A673 (cell line): ENCODE measurements around the gene STXBP5. TPM values are rescaled to one million over a fixed set of nuclear protein-coding genes. Genes with fewer than 3 reads are reported as not detected.

ENCODE experiments used
- BruUV-seq: library from RNA; stranded (reverse); fragments of 400-500 nt; replicated peaks from 2 replicates; lab custom pipeline; 2021; lab: Mats Ljungman, UMichigan
- CTCF ChIA-PET: fragments of 300-600 bp; sonication (Branson Sonifier 250); formaldehyde crosslinking; loops from one replicate; lab custom pipeline; 2022; ENCODE audit warnings: antibody characterized with exemption; lab: Charles Lee
- POLR2A ChIA-PET: fragments of 300-600 bp; sonication (Branson Sonifier 250); formaldehyde crosslinking; loops from one replicate; lab custom pipeline; 2022; ENCODE audit warnings: antibody characterized with exemption; ENCODE audit not compliant: low non-redundant PET; lab: Charles Lee
- DNase-seq: peaks from one replicate; pipeline ENCODE4 v3.0.0-alpha.2; 2015; ENCODE audit warnings: low spot score
- H3K27ac ChIP-seq: fragments of 200-600 bp; sonication (generic); 2 replicates; pipeline ENCODE4 v1.5.1; 2016; ENCODE audit warnings: mixed run types, low read depth, mild to moderate bottlenecking, mixed read lengths, antibody characterized with exemption, low read length; ENCODE audit not compliant: poor library complexity, severe bottlenecking
- H3K27me3 ChIP-seq: fragments of 200-600 bp; sonication (generic); replicated peaks from 2 replicates; pipeline ENCODE4 v1.6.1; 2017; ENCODE audit warnings: mixed run types, low read depth, mild to moderate bottlenecking, mixed read lengths, antibody characterized with exemption, low read length; ENCODE audit not compliant: insufficient read depth, poor library complexity
- H3K36me3 ChIP-seq: fragments of 200-600 bp; sonication (generic); 2 replicates; pipeline ENCODE4 v1.6.1; 2016; ENCODE audit warnings: mixed run types, mild to moderate bottlenecking, mixed read lengths, antibody characterized with exemption, low read length; ENCODE audit not compliant: insufficient read depth, poor library complexity, severe bottlenecking
- H3K4me1 ChIP-seq: fragments of 200-600 bp; sonication (generic); 2 replicates; pipeline ENCODE4 v1.6.1; 2017; ENCODE audit warnings: mixed run types, mild to moderate bottlenecking, mixed read lengths, antibody characterized with exemption, low read length; ENCODE audit not compliant: insufficient read depth, poor library complexity, severe bottlenecking
- H3K4me3 ChIP-seq: fragments of 200-600 bp; sonication (generic); 2 replicates; pipeline ENCODE4 v1.5.1; 2016; ENCODE audit warnings: low read depth, mixed run types, mild to moderate bottlenecking, mixed read lengths, low read length; ENCODE audit not compliant: poor library complexity, severe bottlenecking
- H3K9me3 ChIP-seq: fragments of 200-600 bp; sonication (generic); 2 replicates; pipeline ENCODE4 v1.6.1; 2016; ENCODE audit warnings: mixed run types, low read depth, mild to moderate bottlenecking, mixed read lengths, antibody characterized with exemption, low read length; ENCODE audit not compliant: poor library complexity, severe bottlenecking
- EZH2 ChIP-seq: fragments of 200-600 bp; sonication (generic); IDR thresholded peaks from 2 replicates; pipeline ENCODE4 v1.6.1; 2017; ENCODE audit warnings: borderline replicate concordance, low read depth, mild to moderate bottlenecking, mixed read lengths, antibody characterized with exemption, low read length; ENCODE audit not compliant: poor library complexity, severe bottlenecking
- intact Hi-C: fragments of 100-400 bp; cut with micrococcal nuclease; formaldehyde crosslinking; loops from one replicate; pipeline ENCODE4 v1.10.0; 2022; ENCODE audit not compliant: unreplicated experiment
- total RNA-seq: library from RNA; stranded (reverse); gene quantifications from 2 replicates; pipeline ENCODE4 v1.2.3, GENCODE V29; 2021
- TF ChIP-seq, protein P1 (sequence below): fragments of 300-800, 200-600 bp; sonication (generic); conservative IDR thresholded peaks from 2 replicates; pipeline ENCODE4 v1.5.1; 2017; ENCODE audit warnings: low read depth, mild to moderate bottlenecking, antibody characterized with exemption, low read length, moderate library complexity, mixed read lengths

The STXBP5 gene
- total RNA-seq, 1 experiment from 2014 or later = 14.5 TPM

DNA sequence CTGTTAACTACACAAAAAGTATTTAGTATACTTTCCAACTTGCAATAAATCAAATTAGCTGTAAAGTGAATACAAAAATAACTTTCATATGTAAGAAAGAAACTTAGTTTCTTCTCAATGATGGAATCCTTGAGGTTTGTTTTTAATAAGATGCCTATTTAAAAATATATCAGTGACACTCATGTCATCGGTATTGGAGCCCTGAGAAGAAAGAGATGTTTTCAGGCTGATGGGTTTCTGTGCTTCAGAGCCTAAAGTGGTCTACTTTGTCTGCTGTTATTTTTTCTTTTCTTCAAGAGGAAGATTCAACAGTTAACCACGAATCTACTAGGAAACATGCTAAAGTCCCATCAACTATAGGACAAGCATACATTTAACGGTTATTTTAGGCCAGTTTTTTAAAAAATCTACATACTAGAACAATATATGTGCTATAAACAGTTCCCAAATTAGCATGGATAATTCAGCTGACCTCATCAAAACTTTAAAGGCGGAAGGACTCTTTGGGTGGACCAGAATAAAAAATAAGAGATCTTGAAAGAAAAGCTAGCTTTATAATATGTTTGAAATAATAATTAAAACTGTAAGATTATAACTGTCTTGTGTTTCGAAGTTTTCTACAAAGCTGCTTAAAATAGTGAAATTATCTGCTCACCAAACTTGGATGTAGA, 157.2 kb downstream of the STXBP5 start:
- no peak overlapping the region for H3K27ac ChIP-seq
- ChIA-PET POLR2A (no interaction called here), CTCF (no interaction called here)
- H3K9me3 ChIP-seq = no peaks in the 10 kb centered on the region
- no peak for TF ChIP-seq EZH2
- TF ChIP-seq, protein P1, sequence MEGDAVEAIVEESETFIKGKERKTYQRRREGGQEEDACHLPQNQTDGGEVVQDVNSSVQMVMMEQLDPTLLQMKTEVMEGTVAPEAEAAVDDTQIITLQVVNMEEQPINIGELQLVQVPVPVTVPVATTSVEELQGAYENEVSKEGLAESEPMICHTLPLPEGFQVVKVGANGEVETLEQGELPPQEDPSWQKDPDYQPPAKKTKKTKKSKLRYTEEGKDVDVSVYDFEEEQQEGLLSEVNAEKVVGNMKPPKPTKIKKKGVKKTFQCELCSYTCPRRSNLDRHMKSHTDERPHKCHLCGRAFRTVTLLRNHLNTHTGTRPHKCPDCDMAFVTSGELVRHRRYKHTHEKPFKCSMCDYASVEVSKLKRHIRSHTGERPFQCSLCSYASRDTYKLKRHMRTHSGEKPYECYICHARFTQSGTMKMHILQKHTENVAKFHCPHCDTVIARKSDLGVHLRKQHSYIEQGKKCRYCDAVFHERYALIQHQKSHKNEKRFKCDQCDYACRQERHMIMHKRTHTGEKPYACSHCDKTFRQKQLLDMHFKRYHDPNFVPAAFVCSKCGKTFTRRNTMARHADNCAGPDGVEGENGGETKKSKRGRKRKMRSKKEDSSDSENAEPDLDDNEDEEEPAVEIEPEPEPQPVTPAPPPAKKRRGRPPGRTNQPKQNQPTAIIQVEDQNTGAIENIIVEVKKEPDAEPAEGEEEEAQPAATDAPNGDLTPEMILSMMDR = no peak
- H3K4me3 ChIP-seq = no peak overlapping the region
- H3K27me3 ChIP-seq = no peaks in the 10 kb centered on the region
- intact Hi-C loops = no loop called here
- H3K36me3 ChIP-seq = no peaks in the 10 kb centered on the region
- BruUV-seq = no TSS peak
- no peaks in the 10 kb centered on the region for H3K4me1 ChIP-seq
- DNase-seq = no peak

DNA sequence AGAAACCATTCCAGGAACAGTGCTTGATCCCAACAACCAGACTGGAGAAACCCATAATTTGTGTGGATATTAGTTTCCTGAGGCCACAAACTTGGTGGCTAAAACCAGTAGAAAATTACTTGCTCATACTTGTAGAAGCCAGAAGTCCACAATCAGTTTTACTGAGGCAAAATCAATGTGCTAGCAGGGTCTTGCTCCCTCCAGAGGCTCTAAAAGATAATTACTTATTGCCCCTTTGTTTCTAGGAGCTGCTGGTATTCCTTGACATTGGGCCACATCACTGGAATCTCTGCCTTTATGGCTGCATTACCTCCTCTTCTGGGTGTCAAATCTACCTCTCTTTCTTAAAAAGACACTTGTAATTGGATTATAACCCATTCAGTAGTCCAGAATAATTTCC, 162.1 kb downstream of the STXBP5 start:
- DNase-seq = no peak
- no TSS peak for BruUV-seq
- ChIA-PET CTCF (no interaction called here), POLR2A (no interaction called here)
- Histone ChIP-seq H3K27ac (no peak overlapping the region), H3K36me3 (no peaks in the 10 kb centered on the region), H3K4me1 (no peaks in the 10 kb centered on the region), H3K9me3 (no peaks in the 10 kb centered on the region), H3K27me3 (no peaks in the 10 kb centered on the region), H3K4me3 (no peak overlapping the region)
- intact Hi-C loops = no loop called here
- no peak for TF ChIP-seq EZH2
- TF ChIP-seq, protein P1 = peak; percentile 20; the same call in 1 of the 2 replicates

DNA sequence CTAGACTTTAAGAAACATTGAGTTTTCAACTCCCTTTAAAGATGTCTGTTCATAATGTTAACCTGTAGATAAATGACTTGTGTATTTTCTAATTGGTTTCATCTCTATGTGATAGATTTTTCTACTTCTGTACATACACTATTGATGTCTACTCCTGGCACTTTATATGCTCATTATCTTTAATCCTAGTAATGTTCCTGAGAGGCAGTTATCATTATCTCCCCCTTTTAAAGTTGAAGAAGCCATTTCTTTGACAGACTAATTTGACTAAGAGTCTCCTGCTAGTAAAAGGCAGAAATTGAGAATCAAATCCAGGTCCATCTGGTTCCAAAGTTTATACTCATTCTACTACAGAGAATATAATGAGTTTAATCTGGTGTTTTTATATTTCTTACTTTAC, 167.1 kb downstream of the STXBP5 start:
- intact Hi-C loops = no loop called here
- POLR2A ChIA-PET = no interaction called here
- no peak for TF ChIP-seq EZH2
- TF ChIP-seq, protein P1 = no peak

More for the DNA sequence above, 167.1 kb downstream of the STXBP5 start:
- no peaks in the 10 kb centered on the region for H3K9me3 ChIP-seq
- no peaks in the 10 kb centered on the region for H3K36me3 ChIP-seq
- DNase-seq = no peak
- H3K27ac ChIP-seq = no peak overlapping the region
- H3K27me3 ChIP-seq = no peaks in the 10 kb centered on the region
- H3K4me3 ChIP-seq = no peak overlapping the region
- BruUV-seq = no TSS peak
- no peaks in the 10 kb centered on the region for H3K4me1 ChIP-seq
- CTCF ChIA-PET = no interaction called here
